IPS-NIHi11 (cell line): ENCODE results near the gene HDHD5.

Source experiments
- DNase-seq: peaks from one replicate; pipeline ENCODE4 v3.0.0; 2012; ENCODE audit warnings: mixed read lengths, low spot score

HDHD5 gene

GRCh38 chr22:17120281-17120680 is 38.8 kb downstream of the HDHD5 start:
- peak; percentile 91 for DNase-seq

GRCh38 chr22:17119481-17120202 is 39.4 kb downstream of the HDHD5 start:
- DNase-seq, result peak; percentile 78

GRCh38 chr22:17118342-17118741 is 40.7 kb downstream of the HDHD5 start:
- DNase-seq, result no peak

- no peak for DNase-seq
Observed at GRCh38 chr22:17117890-17118289, 41.2 kb downstream of the HDHD5 start.

- no peak for DNase-seq
Observed at GRCh38 chr22:17117400-17117799, 41.7 kb downstream of the HDHD5 start.

GRCh38 chr22:17116572-17117330 is 42.3 kb downstream of the HDHD5 start:
- DNase-seq, result no peak

- no peak for DNase-seq
Observed at GRCh38 chr22:17115945-17116565, 43.0 kb downstream of the HDHD5 start.

GRCh38 chr22:17115236-17115635 is 43.8 kb downstream of the HDHD5 start:
- no peak for DNase-seq

- DNase-seq, result no peak
Observed at GRCh38 chr22:17114898-17115235, 44.2 kb downstream of the HDHD5 start.

- DNase-seq, result no peak
Observed at GRCh38 chr22:17114173-17114897, 44.7 kb downstream of the HDHD5 start.

GRCh38 chr22:17113600-17113999 is 45.5 kb downstream of the HDHD5 start:
- DNase-seq, result no peak

GRCh38 chr22:17112491-17113042 is 46.5 kb downstream of the HDHD5 start:
- DNase-seq, result no peak

GRCh38 chr22:17110791-17111550 is 48.1 kb downstream of the HDHD5 start:
- no peak for DNase-seq

GRCh38 chr22:17109976-17110375 is 49.1 kb downstream of the HDHD5 start:
- DNase-seq, result no peak

GRCh38 chr22:17109113-17109865 is 49.8 kb downstream of the HDHD5 start:
- no peak for DNase-seq

GRCh38 chr22:17108256-17109112 is 50.6 kb downstream of the HDHD5 start:
- no peak for DNase-seq

GRCh38 chr22:17107547-17107810 is 51.6 kb downstream of the HDHD5 start:
- DNase-seq, result no peak

- no peak for DNase-seq
Observed at GRCh38 chr22:17106785-17107546, 52.1 kb downstream of the HDHD5 start.

- DNase-seq, result peak; percentile 64
Observed at GRCh38 chr22:17106161-17106784, 52.8 kb downstream of the HDHD5 start.
